Large intestine (tissue), 3 donors: ENCODE measurements around the gene TAF4. TPM values are rescaled to one million over a fixed set of nuclear protein-coding genes. Genes with fewer than 3 reads are reported as not detected.

Experiments
- DNase-seq, 2 donors: peaks; one replicate each; pipeline versions ENCODE4 v3.0.0 to v3.0.0-alpha.2; 2013
- H3K27ac ChIP-seq: one replicate; pipeline ENCODE4 v1.5.1; 2013; ENCODE audit warnings: low read length
- H3K27me3 ChIP-seq: 2 replicates; pipeline ENCODE4 v1.6.1; 2013; ENCODE audit warnings: low read length; ENCODE audit not compliant: control insufficient read depth, insufficient read depth
- H3K36me3 ChIP-seq: 2 replicates; pipeline ENCODE4 v1.6.1; 2013; ENCODE audit warnings: low read length; ENCODE audit not compliant: control insufficient read depth, insufficient read depth
- H3K4me1 ChIP-seq: one replicate; pipeline ENCODE4 v1.6.1; 2013; ENCODE audit warnings: low read length; ENCODE audit not compliant: control insufficient read depth, insufficient read depth
- H3K4me3 ChIP-seq: one replicate; pipeline ENCODE4 v1.5.1; 2013; ENCODE audit warnings: low read length
- H3K9me3 ChIP-seq: one replicate; pipeline ENCODE4 v1.6.1; 2013; ENCODE audit warnings: mild to moderate bottlenecking, low read depth, low read length, moderate library complexity; ENCODE audit not compliant: control insufficient read depth
- WGBS: methylation state at CpG from one replicate; pipeline ENCODE4 v1.1.5; 2013; ENCODE audit warnings: low lambda C conversion rate; ENCODE audit not compliant: insufficient coverage; 5-methylcytosine and 5-hydroxymethylcytosine counted together
- polyA plus RNA-seq: library from polyadenylated mRNA; unstranded; fragments of 120-200 nt; gene quantifications from one replicate; pipeline ENCODE4 v1.2.1, GENCODE V29; 2013

Gene TAF4
- polyA plus RNA-seq, 1 donor: 17.4 TPM

DNA sequence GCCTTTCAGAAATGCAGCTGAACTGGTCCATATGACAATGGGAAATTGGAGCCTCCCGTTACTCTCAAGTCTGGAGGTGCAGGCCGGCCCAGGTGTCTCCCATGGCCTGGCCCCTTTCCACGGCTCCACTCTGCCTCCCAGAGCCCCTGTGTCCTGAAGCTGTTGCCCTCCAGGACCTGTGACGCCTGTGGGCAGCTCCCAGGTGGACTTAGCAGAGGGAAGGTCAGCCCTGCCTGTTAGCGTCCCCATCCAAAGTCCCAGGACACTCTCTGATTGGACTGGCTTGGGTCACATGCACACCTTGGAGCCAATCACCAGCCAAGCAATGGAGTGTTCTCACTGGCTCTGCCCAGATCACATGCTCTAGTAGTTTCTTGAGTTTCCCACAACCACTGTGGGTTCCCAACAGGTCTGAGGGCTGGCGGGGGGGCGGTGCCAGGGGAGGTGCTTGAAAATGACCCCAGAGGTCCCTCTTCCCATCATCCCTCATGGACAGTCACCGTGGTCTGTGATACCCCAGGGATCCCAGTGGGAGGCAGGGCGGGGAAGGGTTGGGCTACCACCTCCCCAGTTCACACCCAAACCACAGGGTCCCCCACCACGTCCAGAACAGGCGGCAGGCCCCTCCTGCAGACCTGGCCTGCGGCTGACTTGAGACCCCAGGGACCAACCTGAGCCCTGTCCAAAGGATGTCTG lies 135.6 kb downstream of the TAF4 start:
- H3K27me3 ChIP-seq: no peaks in the 10 kb centered on the region
- H3K27ac ChIP-seq: no peak overlapping the region
- WGBS: no CpG with 5 or more reads among the region's 12 CpGs
- no peak overlapping the region for H3K4me3 ChIP-seq
- H3K9me3 ChIP-seq: peaks cover 7% of the 10 kb centered on the region
- H3K36me3 ChIP-seq: no peaks in the 10 kb centered on the region
- H3K4me1 ChIP-seq: no peaks in the 10 kb centered on the region
- no peak for DNase-seq

DNA sequence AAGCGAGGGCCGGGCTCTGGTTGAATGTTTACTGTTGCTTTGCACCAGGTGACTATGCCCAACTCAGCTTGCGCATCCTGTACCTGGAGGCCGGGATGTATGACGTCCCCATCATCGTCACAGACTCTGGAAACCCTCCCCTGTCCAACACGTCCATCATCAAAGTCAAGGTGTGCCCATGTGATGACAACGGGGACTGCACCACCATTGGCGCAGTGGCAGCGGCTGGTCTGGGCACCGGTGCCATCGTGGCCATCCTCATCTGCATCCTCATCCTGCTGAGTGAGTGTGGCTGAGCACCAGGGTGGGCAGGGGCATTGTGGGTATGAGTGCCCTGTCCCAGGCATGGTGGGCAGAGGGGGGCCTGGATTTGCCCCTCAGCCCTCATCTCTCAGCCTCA lies 136.1 kb downstream of the TAF4 start:
- Histone ChIP-seq H3K4me1 (no peaks in the 10 kb centered on the region), H3K27ac (no peak overlapping the region), H3K4me3 (no peak overlapping the region), H3K27me3 (no peaks in the 10 kb centered on the region), H3K9me3 (peaks cover 7% of the 10 kb centered on the region), H3K36me3 (no peaks in the 10 kb centered on the region)
- no CpG with 5 or more reads among the region's 12 CpGs for WGBS
- no peak for DNase-seq

DNA sequence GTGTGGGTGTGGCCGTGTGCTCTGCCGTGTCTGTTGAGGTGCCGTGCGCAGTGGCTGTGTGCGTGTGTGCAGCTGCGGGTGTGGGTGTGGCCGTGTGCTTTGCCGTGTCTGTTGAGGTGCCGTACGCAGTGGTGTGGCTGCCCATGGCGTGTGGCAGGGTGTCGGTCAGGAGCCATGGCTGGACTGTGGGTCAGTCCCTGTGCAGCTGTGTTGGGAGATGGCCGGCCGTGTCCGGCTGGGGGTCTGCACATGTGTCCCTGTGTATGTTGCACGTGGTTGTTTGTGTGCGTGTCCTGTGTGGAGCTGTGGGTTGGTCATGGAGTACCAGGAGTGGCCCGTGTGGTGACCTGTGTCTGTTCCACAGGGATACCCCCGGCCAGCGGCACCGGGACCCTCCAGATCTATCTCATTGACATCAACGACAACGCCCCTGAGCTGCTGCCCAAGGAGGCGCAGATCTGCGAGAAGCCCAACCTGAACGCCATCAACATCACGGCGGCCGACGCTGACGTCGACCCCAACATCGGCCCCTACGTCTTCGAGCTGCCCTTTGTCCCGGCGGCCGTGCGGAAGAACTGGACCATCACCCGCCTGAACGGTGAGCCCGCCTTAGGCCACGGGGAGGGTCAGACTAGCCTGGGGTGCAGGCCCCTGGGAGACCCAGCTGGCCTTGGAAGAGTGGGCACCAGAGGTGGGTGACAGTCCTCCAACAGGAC lies 137.7 kb downstream of the TAF4 start:
- Histone ChIP-seq H3K9me3 (peaks cover 7% of the 10 kb centered on the region), H3K27me3 (no peaks in the 10 kb centered on the region), H3K4me3 (no peak overlapping the region), H3K4me1 (no peaks in the 10 kb centered on the region), H3K27ac (no peak overlapping the region), H3K36me3 (no peaks in the 10 kb centered on the region)
- WGBS: no CpG with 5 or more reads among the region's 43 CpGs
- DNase-seq: no peak

DNA sequence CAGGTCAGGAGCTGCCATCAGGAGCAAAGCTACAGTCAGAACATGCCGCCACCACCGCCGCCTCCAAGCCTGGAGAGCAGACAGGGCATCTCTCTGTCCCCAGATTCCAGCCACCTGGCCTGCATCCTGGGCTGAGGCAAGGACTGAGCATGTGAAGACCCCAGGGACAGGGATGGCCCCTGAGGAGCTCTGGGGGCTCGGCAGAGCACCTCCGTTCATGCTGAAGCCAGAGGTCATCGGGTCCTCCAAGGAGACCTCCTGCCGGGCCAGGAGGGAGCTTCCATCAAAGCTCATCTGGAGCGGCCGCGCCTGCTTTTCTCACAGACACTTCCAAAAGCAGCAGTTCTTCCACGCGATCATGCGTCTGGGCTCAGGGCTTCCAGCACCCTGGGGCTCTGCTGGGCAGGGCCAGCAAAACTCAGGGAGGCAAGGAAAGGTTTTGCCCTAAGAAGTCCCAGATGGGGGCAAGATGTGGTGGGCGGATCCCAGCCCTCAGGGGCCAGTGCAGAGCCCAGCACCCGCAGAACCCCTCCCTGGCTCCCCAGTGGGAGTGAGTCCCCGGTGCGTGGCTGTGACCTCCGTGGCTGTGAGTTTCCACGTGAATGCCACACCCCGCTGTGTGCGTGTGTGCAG lies 138.4 kb downstream of the TAF4 start:
- WGBS: no CpG with 5 or more reads among the region's 21 CpGs
- H3K9me3 ChIP-seq: peaks cover 7% of the 10 kb centered on the region

DNA sequence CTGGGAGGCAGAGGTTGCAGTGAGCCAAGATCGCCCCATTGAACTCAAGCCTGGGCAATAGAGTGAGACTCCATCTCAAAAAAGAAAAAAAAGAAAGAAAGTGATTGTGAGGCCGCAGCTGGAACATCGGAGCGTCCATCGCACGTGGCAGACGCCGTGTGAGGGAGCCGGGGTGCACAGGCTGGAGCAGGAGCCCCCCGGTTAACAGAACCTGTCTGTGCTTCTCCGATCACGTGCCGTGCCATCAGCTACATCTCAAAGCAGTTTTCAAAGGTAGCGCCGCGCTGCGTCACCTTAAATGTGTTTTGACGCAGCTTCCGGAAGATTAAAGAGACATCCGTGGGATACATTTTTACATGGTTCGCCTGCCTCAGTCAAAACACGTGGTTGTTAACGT lies 138.9 kb downstream of the TAF4 start:
- Histone ChIP-seq H3K27me3 (no peaks in the 10 kb centered on the region), H3K4me3 (no peak overlapping the region), H3K36me3 (no peaks in the 10 kb centered on the region), H3K4me1 (no peaks in the 10 kb centered on the region), H3K27ac (no peak overlapping the region), H3K9me3 (peaks cover 7% of the 10 kb centered on the region)
- DNase-seq: no peak
- WGBS: 100% methylated on average over 1 of the region's 23 CpGs

More for the DNA sequence above, 138.4 kb downstream of the TAF4 start:
- no peak overlapping the region for H3K27ac ChIP-seq
- no peaks in the 10 kb centered on the region for H3K4me1 ChIP-seq
- no peak overlapping the region for H3K4me3 ChIP-seq
- DNase-seq: no peak
- H3K27me3 ChIP-seq: no peaks in the 10 kb centered on the region
- no peaks in the 10 kb centered on the region for H3K36me3 ChIP-seq

DNA sequence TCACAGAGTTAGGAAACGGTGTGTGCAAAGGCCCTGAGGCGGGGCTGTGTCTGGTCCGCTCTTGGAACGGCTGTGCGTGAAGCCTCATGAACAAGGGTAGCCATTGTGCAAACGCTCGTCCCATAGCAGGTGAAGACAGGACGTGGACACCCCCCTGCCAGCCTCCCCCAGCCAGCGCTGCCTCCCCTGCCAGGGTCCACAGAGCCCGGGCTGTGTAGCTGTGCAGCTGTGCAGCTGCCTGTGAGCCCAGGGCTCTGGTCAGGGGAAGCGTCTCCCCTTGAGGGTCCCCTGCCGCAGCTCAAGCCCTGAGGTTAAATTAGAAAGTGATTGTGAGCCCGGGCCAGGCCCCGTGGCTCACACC lies 139.4 kb downstream of the TAF4 start:
- WGBS: no CpG with 5 or more reads among the region's 14 CpGs
- Histone ChIP-seq H3K36me3 (no peaks in the 10 kb centered on the region), H3K27ac (no peak overlapping the region), H3K27me3 (no peaks in the 10 kb centered on the region), H3K4me1 (no peaks in the 10 kb centered on the region), H3K4me3 (no peak overlapping the region), H3K9me3 (peaks cover 7% of the 10 kb centered on the region)
- DNase-seq: no peak

DNA sequence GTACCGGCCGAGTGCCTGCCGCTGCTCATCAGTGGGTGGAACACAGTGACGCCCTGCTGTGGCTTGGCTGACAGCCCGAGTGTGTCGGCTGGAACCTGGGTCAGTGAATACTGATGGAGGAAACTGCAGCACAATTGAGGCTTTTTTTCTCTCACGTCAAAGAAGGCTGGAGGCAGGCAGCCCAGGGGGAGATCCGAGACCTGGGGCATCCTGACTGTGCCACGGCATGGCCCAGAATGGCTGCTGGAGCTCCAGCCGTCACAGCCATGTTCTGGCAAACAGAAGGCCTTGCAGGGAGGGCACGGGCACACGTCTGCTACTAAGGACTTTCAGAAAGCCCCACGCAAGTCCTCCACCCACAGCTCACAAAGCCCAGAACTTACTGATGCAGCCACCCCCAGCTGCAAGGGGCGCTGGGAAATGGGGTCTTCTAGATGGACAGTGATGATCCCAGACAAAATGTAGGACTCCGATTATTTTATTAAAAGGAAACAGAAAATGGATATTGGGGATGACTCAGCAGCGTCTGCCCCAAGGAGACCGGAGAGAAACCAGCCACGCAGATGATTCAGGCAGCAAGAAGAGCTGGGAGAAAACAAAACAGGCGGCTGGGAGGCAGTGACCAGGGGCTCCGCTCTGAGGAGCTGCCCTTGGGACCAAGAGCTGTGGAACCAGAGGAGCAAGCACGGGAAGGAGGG lies 140.0 kb downstream of the TAF4 start:
- no peak for DNase-seq
- H3K4me3 ChIP-seq: no peak overlapping the region
- 67% methylated on average over 3 of the region's 21 CpGs for WGBS

DNA sequence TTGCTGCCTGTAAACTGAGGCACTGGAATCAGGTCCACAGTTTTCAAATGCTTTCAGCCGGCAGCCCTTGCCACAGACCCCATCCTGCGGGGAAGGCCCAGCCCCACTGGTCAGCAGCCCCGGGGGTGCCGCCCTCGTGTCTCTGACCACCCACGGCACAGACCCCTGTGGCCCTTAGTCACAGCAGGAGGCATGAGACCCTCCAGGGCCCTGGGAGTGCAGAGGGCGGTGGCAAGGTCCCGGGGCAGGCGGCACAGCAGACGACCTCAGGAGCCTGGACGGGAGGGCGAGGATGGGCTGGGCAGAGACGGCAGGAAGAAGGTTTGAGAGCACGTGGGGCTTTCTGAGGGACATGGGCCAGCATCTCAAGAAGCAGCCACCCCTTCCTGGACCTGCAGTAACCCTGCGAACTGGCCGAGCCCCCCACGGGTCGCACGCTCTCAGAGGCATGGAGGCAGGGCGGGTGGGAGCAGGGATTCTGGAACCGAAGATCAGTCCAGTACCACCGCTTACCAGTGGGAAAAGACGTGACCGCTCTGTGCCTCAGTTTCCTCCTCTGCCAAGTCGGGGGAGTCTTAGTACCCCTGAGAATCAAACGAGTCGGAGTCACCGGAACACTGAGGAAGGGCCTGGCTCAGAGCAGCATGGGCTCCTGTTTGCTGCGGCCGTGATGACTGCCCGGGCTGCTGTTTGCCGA lies 140.7 kb downstream of the TAF4 start:
- no peaks in the 10 kb centered on the region for H3K27me3 ChIP-seq
- H3K27ac ChIP-seq: no peak overlapping the region
- H3K4me1 ChIP-seq: no peaks in the 10 kb centered on the region
- WGBS: no CpG with 5 or more reads among the region's 32 CpGs
- H3K9me3 ChIP-seq: peaks cover 7% of the 10 kb centered on the region
- H3K4me3 ChIP-seq: no peak overlapping the region
- no peaks in the 10 kb centered on the region for H3K36me3 ChIP-seq
- no peak for DNase-seq

More for the DNA sequence above, 140.0 kb downstream of the TAF4 start:
- Histone ChIP-seq H3K36me3 (no peaks in the 10 kb centered on the region), H3K27ac (no peak overlapping the region), H3K4me1 (no peaks in the 10 kb centered on the region), H3K27me3 (no peaks in the 10 kb centered on the region), H3K9me3 (peaks cover 7% of the 10 kb centered on the region)
